HG03025 (cell line): ENCODE results near the gene NDUFS6.

Experiments used
- ATAC-seq: cut with Tn5 transposase; IDR thresholded peaks from one replicate; pipeline ENCODE4 v1.9.1; 2021; ENCODE audit warnings: mild to moderate bottlenecking, moderate library complexity; ENCODE audit not compliant: unreplicated experiment, low FRiP score

NDUFS6 gene

GRCh38 chr5:1844708-1845436, 43.7 kb downstream of the NDUFS6 start:
- no peak for ATAC-seq

GRCh38 chr5:1845696-1846095, 44.5 kb downstream of the NDUFS6 start:
- no peak for ATAC-seq

- ATAC-seq = no peak
Observed at GRCh38 chr5:1846583-1846982, 45.4 kb downstream of the NDUFS6 start.

GRCh38 chr5:1847056-1847455, 45.8 kb downstream of the NDUFS6 start:
- no peak for ATAC-seq

GRCh38 chr5:1847611-1848010, 46.4 kb downstream of the NDUFS6 start:
- ATAC-seq = no peak

- ATAC-seq = no peak
Observed at GRCh38 chr5:1850324-1851154, 49.3 kb downstream of the NDUFS6 start.

- ATAC-seq = no peak
Observed at GRCh38 chr5:1851290-1851934, 50.2 kb downstream of the NDUFS6 start.

- no peak for ATAC-seq
Observed at GRCh38 chr5:1852324-1852947, 51.2 kb downstream of the NDUFS6 start.

- no peak for ATAC-seq
Observed at GRCh38 chr5:1853531-1853930, 52.3 kb downstream of the NDUFS6 start.

- ATAC-seq = no peak
Observed at GRCh38 chr5:1855075-1855474, 53.9 kb downstream of the NDUFS6 start.

GRCh38 chr5:1855596-1855995, 54.4 kb downstream of the NDUFS6 start:
- no peak for ATAC-seq

- ATAC-seq = no peak
Observed at GRCh38 chr5:1856596-1857255, 55.5 kb downstream of the NDUFS6 start.

- ATAC-seq = no peak
Observed at GRCh38 chr5:1857256-1857600, 56.0 kb downstream of the NDUFS6 start.

- ATAC-seq = no peak
Observed at GRCh38 chr5:1858436-1858835, 57.2 kb downstream of the NDUFS6 start.

- no peak for ATAC-seq
Observed at GRCh38 chr5:1859099-1859498, 57.9 kb downstream of the NDUFS6 start.

GRCh38 chr5:1860021-1860610, 58.9 kb downstream of the NDUFS6 start:
- ATAC-seq = no peak

GRCh38 chr5:1860949-1861348, 59.7 kb downstream of the NDUFS6 start:
- ATAC-seq = no peak

- ATAC-seq = no peak
Observed at GRCh38 chr5:1864896-1865440, 63.8 kb downstream of the NDUFS6 start.

GRCh38 chr5:1865486-1865885, 64.3 kb downstream of the NDUFS6 start:
- ATAC-seq = no peak
